GM12892 (cell line): Measurements from ENCODE around the gene YES1.

Experiments used
- POLR2A ChIP-seq: IDR thresholded peaks from 2 replicates; pipeline ENCODE4 v1.6.1; 2011; ENCODE audit warnings: low read depth, low read length, control low read depth
- POLR2AphosphoS5 ChIP-seq: IDR thresholded peaks from 2 replicates; pipeline ENCODE4 v1.6.1; 2011; ENCODE audit warnings: low read depth, low read length, control low read depth
- TAF1 ChIP-seq: IDR thresholded peaks from 2 replicates; pipeline ENCODE4 v1.6.1; 2011; ENCODE audit warnings: low read depth, mild to moderate bottlenecking, control low read depth, low read length, borderline replicate concordance

GRCh38 chr18:816869-817268 lies 4.8 kb upstream of the YES1 start:
- no peak for TF ChIP-seq POLR2AphosphoS5
- no peak for TF ChIP-seq POLR2A
- no peak for TF ChIP-seq TAF1
